Measurements from ENCODE around the gene KPNA6.

DNA sequence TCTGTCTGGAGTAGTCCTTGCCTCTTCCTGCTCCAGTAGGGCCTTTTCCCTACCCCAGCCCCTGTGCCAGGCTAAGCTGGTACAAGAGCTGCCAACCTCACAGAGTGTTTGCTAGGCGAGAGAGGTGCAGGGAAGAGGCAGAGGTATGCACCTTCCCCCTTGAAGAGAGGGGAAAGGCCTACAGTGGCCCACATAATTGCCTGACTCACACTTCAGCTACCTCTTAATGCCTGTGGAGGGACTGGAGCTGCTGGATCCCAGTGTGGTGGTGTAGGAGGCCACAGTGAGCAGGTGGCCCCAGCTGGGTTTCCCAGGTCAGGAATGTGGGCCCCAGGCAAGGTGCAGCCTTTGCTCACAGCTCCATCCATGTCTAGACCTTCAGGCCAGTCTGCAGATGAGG is 89.2 kb downstream of the KPNA6 start:
- TF ChIP-seq, protein P1, sequence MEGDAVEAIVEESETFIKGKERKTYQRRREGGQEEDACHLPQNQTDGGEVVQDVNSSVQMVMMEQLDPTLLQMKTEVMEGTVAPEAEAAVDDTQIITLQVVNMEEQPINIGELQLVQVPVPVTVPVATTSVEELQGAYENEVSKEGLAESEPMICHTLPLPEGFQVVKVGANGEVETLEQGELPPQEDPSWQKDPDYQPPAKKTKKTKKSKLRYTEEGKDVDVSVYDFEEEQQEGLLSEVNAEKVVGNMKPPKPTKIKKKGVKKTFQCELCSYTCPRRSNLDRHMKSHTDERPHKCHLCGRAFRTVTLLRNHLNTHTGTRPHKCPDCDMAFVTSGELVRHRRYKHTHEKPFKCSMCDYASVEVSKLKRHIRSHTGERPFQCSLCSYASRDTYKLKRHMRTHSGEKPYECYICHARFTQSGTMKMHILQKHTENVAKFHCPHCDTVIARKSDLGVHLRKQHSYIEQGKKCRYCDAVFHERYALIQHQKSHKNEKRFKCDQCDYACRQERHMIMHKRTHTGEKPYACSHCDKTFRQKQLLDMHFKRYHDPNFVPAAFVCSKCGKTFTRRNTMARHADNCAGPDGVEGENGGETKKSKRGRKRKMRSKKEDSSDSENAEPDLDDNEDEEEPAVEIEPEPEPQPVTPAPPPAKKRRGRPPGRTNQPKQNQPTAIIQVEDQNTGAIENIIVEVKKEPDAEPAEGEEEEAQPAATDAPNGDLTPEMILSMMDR (IDR thresholded peaks at IDR 0.05) = no peak
- TF ChIP-seq POLR2A (IDR thresholded peaks at IDR 0.05) = no peak

Measured in breast epithelium (tissue), 3 donors.